Astrocyte of the spinal cord (primary cell): ENCODE data around the gene CPA1.

Source experiments
- DNase-seq: peaks from one replicate; pipeline ENCODE4 v3.0.0; 2011; ENCODE audit warnings: low read depth, low spot score
- H3K4me3 ChIP-seq: 2 replicates; pipeline ENCODE4 v1.5.1; 2011; ENCODE audit warnings: low read depth, mild to moderate bottlenecking, low read length, moderate library complexity
- CTCF ChIP-seq: IDR thresholded peaks from 2 replicates; pipeline ENCODE4 v1.5.1; 2012; ENCODE audit warnings: low read depth, mild to moderate bottlenecking, low read length, inconsistent platforms
- in situ Hi-C: cut with HindIII; loops from 2 replicates; pipeline ENCODE4 v1.10.0; 2017; ENCODE audit warnings: low sequenced_read_pairs

CPA1 gene

GRCh38 chr7:130430841-130431666, 50.8 kb downstream of the CPA1 start:
- in situ Hi-C loops, result no loop called here
- peak overlapping the region; percentile 1 for H3K4me3 ChIP-seq
- peak; percentile 84 for DNase-seq
- TF ChIP-seq CTCF, result no peak

GRCh38 chr7:130432886-130433285, 52.6 kb downstream of the CPA1 start:
- H3K4me3 ChIP-seq, result no peak overlapping the region
- DNase-seq, result peak; percentile 45
- in situ Hi-C loops, result no loop called here
- no peak for TF ChIP-seq CTCF

- DNase-seq, result no peak
- in situ Hi-C loops, result no loop called here
- TF ChIP-seq CTCF, result no peak
- H3K4me3 ChIP-seq, result no peak overlapping the region
Observed at GRCh38 chr7:130433301-130433700, 53.0 kb downstream of the CPA1 start.

GRCh38 chr7:130435311-130435854, 55.1 kb downstream of the CPA1 start:
- no peak for TF ChIP-seq CTCF
- DNase-seq, result no peak
- no peak overlapping the region for H3K4me3 ChIP-seq
- in situ Hi-C loops, result no loop called here

- DNase-seq, result no peak
- H3K4me3 ChIP-seq, result no peak overlapping the region
- TF ChIP-seq CTCF, result no peak
- in situ Hi-C loops, result no loop called here
Observed at GRCh38 chr7:130436253-130436652, 56.0 kb downstream of the CPA1 start.
